H9 (cell line): Measurements from ENCODE around the gene VWA5B1. TPM values are rescaled to one million over a fixed set of nuclear protein-coding genes. Genes with fewer than 3 reads are reported as not detected.

ENCODE experiments used
- DNase-seq: peaks from one replicate; pipeline ENCODE4 v3.0.0-alpha.2; 2017
- H2AFZ ChIP-seq: one replicate; pipeline ENCODE4 v1.6.1; 2013; ENCODE audit warnings: mild to moderate bottlenecking, low read length, control low read depth, moderate library complexity
- H2AK5ac ChIP-seq: 2 replicates; pipeline ENCODE4 v1.6.1; 2013; ENCODE audit warnings: low read length, control low read depth, mixed read lengths; ENCODE audit not compliant: insufficient read length
- H2BK120ac ChIP-seq: one replicate; pipeline ENCODE4 v1.6.1; 2013; ENCODE audit warnings: low read depth, mild to moderate bottlenecking, low read length, control low read depth, inconsistent platforms; ENCODE audit not compliant: poor library complexity, severe bottlenecking
- H2BK12ac ChIP-seq: 2 replicates; pipeline ENCODE4 v1.6.1; 2013; ENCODE audit warnings: low read length, control low read depth, mixed read lengths, low read depth; ENCODE audit not compliant: insufficient read length
- H2BK15ac ChIP-seq: 2 replicates; pipeline ENCODE4 v1.6.1; 2013; ENCODE audit warnings: low read depth, low read length, control low read depth
- H2BK20ac ChIP-seq: one replicate; pipeline ENCODE4 v1.6.1; 2013; ENCODE audit warnings: low read depth, mild to moderate bottlenecking, low read length, control low read depth, inconsistent platforms; ENCODE audit not compliant: poor library complexity, severe bottlenecking
- H2BK5ac ChIP-seq: 2 replicates; pipeline ENCODE4 v1.6.1; 2013; ENCODE audit warnings: low read length, control low read depth, mixed read lengths; ENCODE audit not compliant: insufficient read length
- H3K14ac ChIP-seq: 2 replicates; pipeline ENCODE4 v1.6.1; 2013; ENCODE audit warnings: low read length, control low read depth; ENCODE audit not compliant: insufficient read depth
- H3K18ac ChIP-seq: 2 replicates; pipeline ENCODE4 v1.6.1; 2013; ENCODE audit warnings: low read depth, mild to moderate bottlenecking, mixed read lengths, low read length, control low read depth; ENCODE audit not compliant: insufficient read length
- H3K23ac ChIP-seq: 2 replicates; pipeline ENCODE4 v1.6.1; 2013; ENCODE audit warnings: low read length, control low read depth, mixed read lengths, low read depth; ENCODE audit not compliant: insufficient read length
- H3K23me2 ChIP-seq: 2 replicates; pipeline ENCODE4 v1.6.1; 2013; ENCODE audit warnings: low read depth, mild to moderate bottlenecking, mixed read lengths, low read length, control low read depth; ENCODE audit not compliant: insufficient read length, poor library complexity, severe bottlenecking
- H3K27ac ChIP-seq: 2 replicates; pipeline ENCODE4 v1.5.1; 2013; ENCODE audit warnings: low read length, control low read depth, mixed read lengths, low read depth; ENCODE audit not compliant: insufficient read length
- H3K27me3 ChIP-seq: 2 replicates; pipeline ENCODE4 v1.6.1; 2013; ENCODE audit warnings: low read length, control low read depth, inconsistent platforms; ENCODE audit not compliant: insufficient read depth
- H3K4ac ChIP-seq: 2 replicates; pipeline ENCODE4 v1.6.1; 2013; ENCODE audit warnings: low read depth, mild to moderate bottlenecking, control low read depth, inconsistent platforms, low read length, moderate library complexity
- H3K4me1 ChIP-seq: 2 replicates; pipeline ENCODE4 v1.6.1; 2013; ENCODE audit warnings: low read length, control low read depth, inconsistent platforms; ENCODE audit not compliant: insufficient read depth
- H3K4me2 ChIP-seq: 2 replicates; pipeline ENCODE4 v1.6.1; 2013; ENCODE audit warnings: low read length, control low read depth, mixed read lengths; ENCODE audit not compliant: insufficient read length, insufficient read depth
- H3K56ac ChIP-seq: 2 replicates; pipeline ENCODE4 v1.6.1; 2013; ENCODE audit warnings: low read depth, mild to moderate bottlenecking, mixed read lengths, low read length, control low read depth; ENCODE audit not compliant: insufficient read length
- H3K79me1 ChIP-seq: 2 replicates; pipeline ENCODE4 v1.6.1; 2013; ENCODE audit warnings: low read depth, mild to moderate bottlenecking, moderate library complexity, low read length, control low read depth, inconsistent platforms; ENCODE audit not compliant: insufficient read depth, poor library complexity, severe bottlenecking
- H3K79me2 ChIP-seq: 2 replicates; pipeline ENCODE4 v1.6.1; 2013; ENCODE audit warnings: low read length, control low read depth, inconsistent platforms; ENCODE audit not compliant: insufficient read depth
- H3K9ac ChIP-seq: 2 replicates; pipeline ENCODE4 v1.6.1; 2013; ENCODE audit warnings: low read length, control low read depth, mixed read lengths; ENCODE audit not compliant: insufficient read length; ENCODE audit errors: extremely low read depth
- H3K9me3 ChIP-seq: one replicate; pipeline ENCODE4 v1.6.1; 2013; ENCODE audit warnings: low read depth, low read length, inconsistent platforms; ENCODE audit not compliant: control insufficient read depth
- H3T11ph ChIP-seq: one replicate; pipeline ENCODE4 v1.6.1; 2013; ENCODE audit warnings: mild to moderate bottlenecking, low read length, control low read depth, inconsistent platforms
- H4K20me1 ChIP-seq: one replicate; pipeline ENCODE4 v1.6.1; 2013; ENCODE audit not compliant: control insufficient read depth, insufficient read length, insufficient read depth
- H4K5ac ChIP-seq: 2 replicates; pipeline ENCODE4 v1.6.1; 2013; ENCODE audit warnings: low read depth, mild to moderate bottlenecking, mixed read lengths, low read length, control low read depth; ENCODE audit not compliant: insufficient read length
- H4K8ac ChIP-seq: replicated peaks from 2 replicates; pipeline ENCODE4 v1.6.1; 2013; ENCODE audit warnings: low read length, control low read depth, mixed read lengths, low read depth; ENCODE audit not compliant: insufficient read length
- H4K91ac ChIP-seq: 2 replicates; pipeline ENCODE4 v1.6.1; 2013; ENCODE audit warnings: low read depth, mild to moderate bottlenecking, moderate library complexity, mixed read lengths, low read length, control low read depth; ENCODE audit not compliant: insufficient read length
- H3K27ac Mint-ChIP-seq, 3 experiments: 2 replicates in 2 of 3; 3 replicates in 1 of 3; pipeline ENCODE4 v1.8.0; 2020 to 2021; ENCODE audit warnings: mixed read lengths in 3 of 3, mild to moderate bottlenecking in 1 of 3, moderate library complexity in 1 of 3
- H3K27me3 Mint-ChIP-seq: 2 replicates; pipeline ENCODE4 v1.8.0; 2021; ENCODE audit warnings: low read depth, mild to moderate bottlenecking, moderate library complexity, mixed read lengths
- H3K36me3 Mint-ChIP-seq, 3 experiments: 2 replicates in 2 of 3; 3 replicates in 1 of 3; pipeline ENCODE4 v1.8.0; 2020 to 2021; ENCODE audit warnings: low read depth in 3 of 3, mixed read lengths in 3 of 3; ENCODE audit not compliant: insufficient read depth in 1 of 3
- H3K4me1 Mint-ChIP-seq, 2 experiments: 2 replicates each; pipeline ENCODE4 v1.8.0; 2020; ENCODE audit warnings: mixed read lengths in 2 of 2
- H3K4me3 Mint-ChIP-seq, 2 experiments: 2 replicates in 1 of 2; 3 replicates in 1 of 2; pipeline ENCODE4 v1.8.0; 2020 to 2021; ENCODE audit warnings: mild to moderate bottlenecking in 2 of 2, mixed read lengths in 2 of 2, moderate library complexity in 1 of 2
- H3K9me3 Mint-ChIP-seq, 2 experiments: 2 replicates in 1 of 2; 3 replicates in 1 of 2; pipeline ENCODE4 v1.8.0; 2020; ENCODE audit warnings: mild to moderate bottlenecking in 2 of 2, mixed read lengths in 2 of 2, moderate library complexity in 1 of 2
- WGBS: extraction: QIAGEN DNeasy Blood & Tissue Kit; methylation state at CpG from one replicate; pipeline ENCODE4 v1.1.7; 2013; ENCODE audit warnings: missing lambda C conversion rate, low lambda C conversion rate, mixed read lengths; ENCODE audit not compliant: insufficient read length; ENCODE audit errors: extremely low coverage; 5-methylcytosine and 5-hydroxymethylcytosine counted together
- total RNA-seq: library from RNA; stranded (reverse); gene quantifications from 2 replicates; pipeline ENCODE4 v1.2.1, GENCODE V29; 2021
- TF ChIP-seq, protein P1 (sequence below): fragments of 200-600 bp; sonication (generic); conservative IDR thresholded peaks from 3 replicates; pipeline ENCODE4 v1.8.0; 2021; ENCODE audit warnings: antibody characterized with exemption, mild to moderate bottlenecking

VWA5B1 gene
- total RNA-seq, 1 experiment from 2014 or later: not detected

DNA sequence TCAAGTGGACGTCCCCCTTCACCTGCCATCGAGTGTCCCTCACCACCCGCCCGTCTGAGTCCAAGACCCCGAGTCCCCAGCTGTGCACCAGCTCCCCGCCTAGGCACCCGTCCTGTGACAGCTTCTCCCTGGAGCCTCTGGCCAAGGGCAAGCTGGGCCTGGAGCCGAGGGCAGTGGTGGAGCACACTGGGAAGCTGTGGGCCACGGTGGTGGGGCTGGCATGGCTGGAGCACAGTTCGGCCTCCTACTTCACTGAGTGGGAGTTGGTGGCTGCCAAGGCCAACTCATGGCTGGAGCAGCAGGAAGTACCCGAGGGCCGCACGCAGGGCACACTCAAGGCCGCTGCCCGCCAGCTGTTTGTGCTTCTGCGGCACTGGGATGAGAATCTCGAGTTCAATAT, 63.2 kb downstream of the VWA5B1 start:
- Mint-ChIP-seq H3K27ac (no peak overlapping the region), H3K4me3 (no peak overlapping the region), H3K4me1 (peaks cover under 1 to 8% of the 10 kb centered on the region in 2 experiments; a peak in 3 of 4 replicates), H3K27me3 (peaks cover 19% of the 10 kb centered on the region), H3K9me3 (no peaks in the 10 kb centered on the region), H3K36me3 (no peaks in the 10 kb centered on the region)
- Histone ChIP-seq H2AFZ (no peak overlapping the region), H4K8ac (no peak overlapping the region), H3K23me2 (no peaks in the 10 kb centered on the region), H3K27ac (no peak overlapping the region), H2BK20ac (no peak overlapping the region), H3T11ph (no peak overlapping the region), H3K23ac (no peak overlapping the region), H4K91ac (no peak overlapping the region), H2BK12ac (no peak overlapping the region), H3K14ac (no peak overlapping the region; the same call in 1 of the 2 replicates), H3K9me3 (no peaks in the 10 kb centered on the region), H2BK15ac (no peak overlapping the region), H3K4me2 (no peak overlapping the region), H3K18ac (no peak overlapping the region), H2AK5ac (no peak overlapping the region), H3K79me2 (no peaks in the 10 kb centered on the region), H4K20me1 (no peaks in the 10 kb centered on the region), H3K56ac (no peak overlapping the region), H2BK5ac (no peak overlapping the region), H3K9ac (no peak overlapping the region), H3K79me1 (no peaks in the 10 kb centered on the region), H3K4me1 (no peaks in the 10 kb centered on the region), H3K4ac (no peak overlapping the region), H4K5ac (no peak overlapping the region), H2BK120ac (no peak overlapping the region), H3K27me3 (no peaks in the 10 kb centered on the region)
- TF ChIP-seq, protein P1, sequence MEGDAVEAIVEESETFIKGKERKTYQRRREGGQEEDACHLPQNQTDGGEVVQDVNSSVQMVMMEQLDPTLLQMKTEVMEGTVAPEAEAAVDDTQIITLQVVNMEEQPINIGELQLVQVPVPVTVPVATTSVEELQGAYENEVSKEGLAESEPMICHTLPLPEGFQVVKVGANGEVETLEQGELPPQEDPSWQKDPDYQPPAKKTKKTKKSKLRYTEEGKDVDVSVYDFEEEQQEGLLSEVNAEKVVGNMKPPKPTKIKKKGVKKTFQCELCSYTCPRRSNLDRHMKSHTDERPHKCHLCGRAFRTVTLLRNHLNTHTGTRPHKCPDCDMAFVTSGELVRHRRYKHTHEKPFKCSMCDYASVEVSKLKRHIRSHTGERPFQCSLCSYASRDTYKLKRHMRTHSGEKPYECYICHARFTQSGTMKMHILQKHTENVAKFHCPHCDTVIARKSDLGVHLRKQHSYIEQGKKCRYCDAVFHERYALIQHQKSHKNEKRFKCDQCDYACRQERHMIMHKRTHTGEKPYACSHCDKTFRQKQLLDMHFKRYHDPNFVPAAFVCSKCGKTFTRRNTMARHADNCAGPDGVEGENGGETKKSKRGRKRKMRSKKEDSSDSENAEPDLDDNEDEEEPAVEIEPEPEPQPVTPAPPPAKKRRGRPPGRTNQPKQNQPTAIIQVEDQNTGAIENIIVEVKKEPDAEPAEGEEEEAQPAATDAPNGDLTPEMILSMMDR: no peak
- DNase-seq: no peak
- WGBS: no CpG with 5 or more reads among the region's 17 CpGs
